ENCODE results near the gene SLC35G6.

GRCh38 chr17:7503521-7503920, 22.3 kb downstream of the SLC35G6 start:
- TF ChIP-seq EZH2 (IDR thresholded peaks at IDR 0.05; ENCODE audit: borderline replicate concordance, low read depth, low read length, severe bottlenecking) (no peak), CTCF (IDR thresholded peaks at IDR 0.05; ENCODE audit: borderline replicate concordance, extremely low read depth, low read length, poor library complexity, severe bottlenecking) (no peak)
